Measurements from ENCODE around the gene CEP55. TPM values are rescaled to one million over a fixed set of nuclear protein-coding genes. Genes with fewer than 3 reads are reported as not detected.

Gene CEP55
- total and polyA plus RNA-seq, 2 of the 8 experiments (the other 6 are each of a cell fraction or from before 2014, with no cell fraction given) = 7.0 to 19.6 TPM

DNA sequence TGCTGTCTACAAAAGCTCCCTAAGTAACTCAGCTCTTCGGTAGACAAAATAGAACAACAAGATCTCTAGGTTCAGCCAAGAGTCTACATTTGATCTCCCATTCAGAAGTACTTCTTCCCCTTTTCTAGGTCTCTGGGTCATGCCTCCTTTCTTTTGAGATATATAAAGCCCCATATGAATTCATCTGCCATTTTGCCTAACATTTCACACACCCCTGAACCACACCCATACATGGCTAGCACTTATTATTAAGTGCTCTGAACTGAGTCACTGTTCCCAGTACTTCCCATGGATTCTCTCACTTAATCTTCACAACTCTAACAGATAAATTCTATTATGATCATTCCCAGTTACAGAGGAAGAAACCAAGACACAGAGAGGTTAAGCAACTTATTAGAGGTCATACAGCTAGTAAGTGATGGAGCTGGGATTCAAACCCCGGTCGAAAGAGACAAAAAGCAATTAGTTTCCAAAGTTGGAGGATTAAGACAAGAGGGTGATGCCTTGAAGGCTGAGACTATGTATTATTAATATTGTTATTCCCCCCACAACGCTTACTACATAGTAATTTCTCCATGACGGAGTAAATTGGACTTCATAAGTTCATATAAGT, 31.5 kb upstream of the CEP55 start:
- no peak overlapping the region for H2BK15ac ChIP-seq (ENCODE audit: low read length)
- no peaks in the 10 kb centered on the region; a peak in 2 of 7 replicates for H3K4me1 ChIP-seq (replicated peaks in 1 of 4; ENCODE audit: control insufficient read depth in 3 of 4, insufficient read depth in 4 of 4, low read length in 3 of 4)
- no peak overlapping the region for H3K9ac ChIP-seq (replicated peaks in 1 of 4; ENCODE audit: extremely low read depth in 1 of 4, low read depth in 3 of 4, low read length in 3 of 4)
- no peak overlapping the region for H3K27ac ChIP-seq (ENCODE audit: low read depth, low read length)
- H2BK120ac ChIP-seq (replicated peaks; ENCODE audit: low read depth, low read length) = no peak overlapping the region
- H3K56ac ChIP-seq (replicated peaks; ENCODE audit: insufficient read length, low read depth, low read length) = no peak overlapping the region
- H3K9me3 ChIP-seq (ENCODE audit: insufficient read depth in 2 of 2, low read depth in 1 of 2, low read length in 1 of 2) = no peaks in the 10 kb centered on the region
- H2AFZ ChIP-seq (ENCODE audit: low read length) = no peak overlapping the region
- no peak overlapping the region for H2AK5ac ChIP-seq (ENCODE audit: low read depth, low read length)
- no peaks in the 10 kb centered on the region for H3K23me2 ChIP-seq (ENCODE audit: low read depth, low read length)
- TF ChIP-seq GTF2F1 (IDR thresholded peaks at IDR 0.05; ENCODE audit: borderline replicate concordance, low read depth, low read length) (no peak), CEBPB (IDR thresholded peaks at IDR 0.05; ENCODE audit: low read depth, low read length) (no peak), BACH1 (IDR thresholded peaks at IDR 0.05; ENCODE audit: low read length) (no peak), SP1 (IDR thresholded peaks at IDR 0.05; ENCODE audit: low read depth, low read length) (no peak), ASH2L (IDR thresholded peaks at IDR 0.05; ENCODE audit: low read length) (no peak), HDAC6 (IDR thresholded peaks at IDR 0.05; ENCODE audit: low read depth, low read length) (no peak), TEAD4 (IDR thresholded peaks at IDR 0.05; ENCODE audit: low read depth, low read length) (no peak), SIN3A (conservative IDR thresholded peaks at IDR 0.05 in 1 of 2, IDR thresholded peaks at IDR 0.05 in 1 of 2; ENCODE audit: low read depth in 1 of 2, low read length in 2 of 2) (no peak), SRF (IDR thresholded peaks at IDR 0.05; ENCODE audit: low read depth, low read length) (no peak), CREB1 (IDR thresholded peaks at IDR 0.05) (no peak), JUND (IDR thresholded peaks at IDR 0.05; ENCODE audit: low read length) (no peak), SIX5 (IDR thresholded peaks at IDR 0.05; ENCODE audit: low read depth, low read length) (no peak), CBX5 (IDR thresholded peaks at IDR 0.05; ENCODE audit: low read depth, low read length) (no peak)
- TF ChIP-seq, protein P1, sequence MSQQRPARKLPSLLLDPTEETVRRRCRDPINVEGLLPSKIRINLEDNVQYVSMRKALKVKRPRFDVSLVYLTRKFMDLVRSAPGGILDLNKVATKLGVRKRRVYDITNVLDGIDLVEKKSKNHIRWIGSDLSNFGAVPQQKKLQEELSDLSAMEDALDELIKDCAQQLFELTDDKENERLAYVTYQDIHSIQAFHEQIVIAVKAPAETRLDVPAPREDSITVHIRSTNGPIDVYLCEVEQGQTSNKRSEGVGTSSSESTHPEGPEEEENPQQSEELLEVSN (IDR thresholded peaks at IDR 0.05) = no peak
- no peak for DNase-seq (ENCODE audit: low read depth in 1 of 2, low spot score in 2 of 2)
- no peaks in the 10 kb centered on the region for H3K36me3 ChIP-seq (ENCODE audit: control insufficient read depth in 2 of 4, insufficient read depth in 4 of 4, low read length in 3 of 4)
- no peak for FAIRE-seq
- no peak overlapping the region for H3K4ac ChIP-seq (replicated peaks; ENCODE audit: insufficient read length, low read depth, low read length)
- ChIA-PET POLR2A (ENCODE audit: partially characterized antibody) (interaction anchor here (1.1 to 1.3 kb wide), 3 partner anchors 25 to 31 kb away, joined by 3 to 4 read pairs (median 4); partner anchors contain the start of gene CEP55), CTCF (ENCODE audit: partially characterized antibody) (interaction anchor here (1.0 to 3.1 kb wide), 5 partner anchors 14 to 192 kb away, joined by 3 to 20 read pairs (median 6); partner anchors contain the start of gene MYOF)
- H3K18ac ChIP-seq (ENCODE audit: extremely low read depth, low read length) = no peak overlapping the region
- no peak overlapping the region for H3K23ac ChIP-seq (ENCODE audit: insufficient read length)
- H2BK12ac ChIP-seq (ENCODE audit: low read depth, low read length) = no peak overlapping the region
- H3K79me1 ChIP-seq (ENCODE audit: low read depth, low read length) = no peaks in the 10 kb centered on the region
- no peak overlapping the region for H4K91ac ChIP-seq (replicated peaks; ENCODE audit: insufficient read length, low read length)
- no peak overlapping the region for H3K4me2 ChIP-seq (ENCODE audit: insufficient read depth in 1 of 2, low read depth in 2 of 2, low read length in 2 of 2)
- H3K27me3 ChIP-seq (replicated peaks in 1 of 4; ENCODE audit: control insufficient read depth in 3 of 4, extremely low read depth in 1 of 4, insufficient read depth in 3 of 4, low read length in 3 of 4) = no peaks in the 10 kb centered on the region
- no peak overlapping the region for H3K4me3 ChIP-seq (ENCODE audit: extremely low read depth in 1 of 4, insufficient read depth in 2 of 4, low read depth in 3 of 4, low read length in 4 of 4)
- H3K79me2 ChIP-seq (ENCODE audit: control insufficient read depth in 1 of 2, insufficient read depth in 2 of 2, low read length in 2 of 2) = no peaks in the 10 kb centered on the region
- WGBS, 2 experiments (ENCODE audit: extremely low coverage in 1 of 2, insufficient coverage in 1 of 2, insufficient read length in 1 of 2, insufficient replicate concordance in 2 of 2, low coverage in 1 of 2, low lambda C conversion rate in 2 of 2, missing lambda C conversion rate in 1 of 2) = 98% methylated on average over 5 of the region's 5 CpGs; no CpG with 5 or more reads in 1 of the 2 experiments
- H4K5ac ChIP-seq (ENCODE audit: insufficient read length, low read depth, low read length) = no peak overlapping the region
- no peak overlapping the region for H2BK20ac ChIP-seq (ENCODE audit: low read length)
- no peak overlapping the region for H2BK5ac ChIP-seq (ENCODE audit: low read depth, low read length)
- H3K14ac ChIP-seq (ENCODE audit: insufficient read length) = no peak overlapping the region
- no peaks in the 10 kb centered on the region for H4K20me1 ChIP-seq (replicated peaks in 1 of 2; ENCODE audit: control insufficient read depth in 1 of 2, insufficient read depth in 2 of 2, low read length in 2 of 2)
- no peak overlapping the region for H4K8ac ChIP-seq (ENCODE audit: extremely low read depth, insufficient read depth, low read length)

Measured in H1 (cell line).